ENCODE results near the gene ACTR3C. TPM values are rescaled to one million over a fixed set of nuclear protein-coding genes. Genes with fewer than 3 reads are reported as not detected.
"Not testable (repeated sequence)": the region's sequence is repeated elsewhere in the genome, so short reads cannot be mapped to it uniquely, and the experiment has no call there.

The ACTR3C gene
- total and polyA plus RNA-seq, 12 donors, result 6.6 to 50.0 (median 26.0) TPM

GRCh38 chr7:150323682-150324372, 482 bp upstream of the ACTR3C start:
- WGBS, 4 donors, result 17 to 32% (median 25%) methylated on average over 14 to 16 of the region's 16 CpGs
- no peak for TF ChIP-seq POLR2A (IDR thresholded peaks at IDR 0.05)
- TF ChIP-seq, protein P1, sequence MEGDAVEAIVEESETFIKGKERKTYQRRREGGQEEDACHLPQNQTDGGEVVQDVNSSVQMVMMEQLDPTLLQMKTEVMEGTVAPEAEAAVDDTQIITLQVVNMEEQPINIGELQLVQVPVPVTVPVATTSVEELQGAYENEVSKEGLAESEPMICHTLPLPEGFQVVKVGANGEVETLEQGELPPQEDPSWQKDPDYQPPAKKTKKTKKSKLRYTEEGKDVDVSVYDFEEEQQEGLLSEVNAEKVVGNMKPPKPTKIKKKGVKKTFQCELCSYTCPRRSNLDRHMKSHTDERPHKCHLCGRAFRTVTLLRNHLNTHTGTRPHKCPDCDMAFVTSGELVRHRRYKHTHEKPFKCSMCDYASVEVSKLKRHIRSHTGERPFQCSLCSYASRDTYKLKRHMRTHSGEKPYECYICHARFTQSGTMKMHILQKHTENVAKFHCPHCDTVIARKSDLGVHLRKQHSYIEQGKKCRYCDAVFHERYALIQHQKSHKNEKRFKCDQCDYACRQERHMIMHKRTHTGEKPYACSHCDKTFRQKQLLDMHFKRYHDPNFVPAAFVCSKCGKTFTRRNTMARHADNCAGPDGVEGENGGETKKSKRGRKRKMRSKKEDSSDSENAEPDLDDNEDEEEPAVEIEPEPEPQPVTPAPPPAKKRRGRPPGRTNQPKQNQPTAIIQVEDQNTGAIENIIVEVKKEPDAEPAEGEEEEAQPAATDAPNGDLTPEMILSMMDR (IDR thresholded peaks at IDR 0.05), result no peak
- DNase-seq, result no peak
- Histone ChIP-seq H3K9me3 (replicated peaks in 1 of 3) (no peaks in the 10 kb centered on the region), H3K4me1 (replicated peaks in 1 of 2) (peaks cover 19 to 63% of the 10 kb centered on the region in 2 donors), H3K4me3 (peak overlapping the region in 2 of 4 donors; percentile 42 to 88), H3K36me3 (replicated peaks in 1 of 2) (peaks cover 0 to 20% of the 10 kb centered on the region in 2 donors), H3K27ac (peak overlapping the region; percentile 78 to 97 (median 90)), H3K27me3 (no peaks in the 10 kb centered on the region)
- intact Hi-C loops (cut with DNase I), result no loop called here

- WGBS, 4 donors, result 49 to 58% (median 52%) methylated on average over 4 of the region's 4 CpGs
These were observed 1.1 kb downstream of the ACTR3C start for GRCh38 chr7:150322114-150322832.

DNA sequence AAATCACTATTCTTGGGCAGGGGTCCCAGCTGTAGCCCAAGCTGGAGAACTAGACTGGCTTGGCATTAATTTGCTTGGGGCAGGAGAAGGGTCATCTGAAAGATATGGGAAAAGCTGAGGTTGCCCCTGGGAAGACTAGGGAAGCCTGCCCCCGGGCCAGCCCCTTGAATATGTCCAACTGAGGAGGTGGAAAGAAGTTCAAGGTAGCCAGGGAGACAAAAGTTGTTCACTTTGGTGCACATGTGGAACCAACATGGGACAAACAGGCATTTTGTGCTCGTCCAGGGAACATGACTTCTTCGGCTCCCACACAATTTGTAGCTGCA, 1.6 kb downstream of the ACTR3C start:
- peaks cover 19 to 60% of the 10 kb centered on the region in 2 donors for H3K4me1 ChIP-seq (replicated peaks in 1 of 2)
- no peak for DNase-seq
- intact Hi-C loops (cut with DNase I), result no loop called here
- no peaks in the 10 kb centered on the region for H3K9me3 ChIP-seq (replicated peaks in 1 of 3)
- TF ChIP-seq POLR2A (IDR thresholded peaks at IDR 0.05), result no peak
- TF ChIP-seq, protein P1 (IDR thresholded peaks at IDR 0.05), result no peak
- peaks cover 0 to 7% of the 10 kb centered on the region in 2 donors for H3K36me3 ChIP-seq (replicated peaks in 1 of 2)
- H3K27ac ChIP-seq, result peak overlapping the region; percentile 6 to 97 (median 90)
- no peak overlapping the region for H3K4me3 ChIP-seq
- no peaks in the 10 kb centered on the region for H3K27me3 ChIP-seq
- 86 to 95% (median 91%) methylated on average over 3 of the region's 3 CpGs for WGBS, 4 donors

More at GRCh38 chr7:150322114-150322832, 1.1 kb downstream of the ACTR3C start:
- Histone ChIP-seq H3K9me3 (replicated peaks in 1 of 3) (no peaks in the 10 kb centered on the region), H3K4me3 (peak overlapping the region in 2 of 4 donors; percentile 42 to 88), H3K36me3 (replicated peaks in 1 of 2) (peaks cover 0 to 12% of the 10 kb centered on the region in 2 donors), H3K27ac (peak overlapping the region; percentile 78 to 97 (median 90)), H3K27me3 (no peaks in the 10 kb centered on the region), H3K4me1 (replicated peaks in 1 of 2) (peaks cover 19 to 65% of the 10 kb centered on the region in 2 donors)
- peak; percentile 73 to 94 (median 84) for DNase-seq
- intact Hi-C loops (cut with DNase I), result no loop called here
- TF ChIP-seq, protein P1 (IDR thresholded peaks at IDR 0.05), result no peak
- peak in 1 of 2 donors; percentile 60 for TF ChIP-seq POLR2A (IDR thresholded peaks at IDR 0.05)

DNA sequence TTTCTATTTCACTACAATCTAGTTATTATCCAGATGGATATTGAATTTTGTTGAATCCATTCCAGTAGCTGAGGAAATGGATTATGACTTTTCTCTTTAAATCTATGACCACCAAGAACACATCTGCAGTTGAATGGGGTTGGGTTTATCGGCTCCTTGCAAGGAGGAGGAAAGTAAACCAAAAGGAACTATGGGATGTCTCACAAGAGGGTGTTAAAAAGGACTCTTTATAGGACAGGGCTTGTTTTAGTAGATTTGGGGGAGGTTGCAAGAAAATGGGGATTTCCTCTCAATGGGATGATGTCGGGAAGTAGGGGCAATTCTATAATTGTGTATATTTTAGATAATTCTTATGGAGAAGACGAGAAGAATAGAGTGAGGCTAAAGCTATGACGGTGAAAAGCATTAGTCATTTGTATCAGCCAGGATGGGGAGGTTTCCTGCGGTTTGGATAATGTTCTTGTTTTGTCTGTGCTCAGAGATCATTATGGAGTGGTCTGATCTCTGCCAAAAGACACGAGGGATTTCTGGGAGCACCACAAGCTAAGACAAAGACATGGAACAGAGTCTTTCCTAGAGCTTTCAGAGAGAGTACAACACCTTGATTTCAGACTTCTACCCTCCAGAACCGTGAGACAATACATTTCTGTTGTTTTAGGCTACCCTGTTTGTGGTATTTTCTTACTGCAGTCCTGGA, 5.4 kb downstream of the ACTR3C start:
- Histone ChIP-seq H3K27me3 (no peaks in the 10 kb centered on the region), H3K27ac (no peak overlapping the region), H3K36me3 (replicated peaks in 1 of 2) (no peaks in the 10 kb centered on the region), H3K4me3 (no peak overlapping the region), H3K9me3 (replicated peaks in 1 of 3) (no peaks in the 10 kb centered on the region), H3K4me1 (replicated peaks in 1 of 2) (peaks cover 22 to 45% of the 10 kb centered on the region in 2 donors)
- no peak for TF ChIP-seq POLR2A (IDR thresholded peaks at IDR 0.05)
- TF ChIP-seq, protein P1 (IDR thresholded peaks at IDR 0.05), result no peak
- 69 to 76% (median 74%) methylated on average over 7 of the region's 7 CpGs for WGBS, 4 donors
- intact Hi-C loops (cut with DNase I), result no loop called here
- DNase-seq, result peak in 1 of 7 donors; percentile 1

GRCh38 chr7:150316987-150317386, 6.4 kb downstream of the ACTR3C start:
- WGBS, 4 donors, result 80 to 89% (median 89%) methylated on average over 6 of the region's 6 CpGs
- intact Hi-C loops (cut with DNase I), result not testable (repeated sequence)
- DNase-seq, result peak in 1 of 7 donors; percentile 46

More at GRCh38 chr7:150316987-150317386, 6.4 kb downstream of the ACTR3C start:
- H3K36me3 ChIP-seq (replicated peaks in 1 of 2); H3K9me3 ChIP-seq (replicated peaks in 1 of 3); H3K27me3 ChIP-seq; H3K27ac ChIP-seq; H3K4me3 ChIP-seq: not testable (repeated sequence)
- peaks cover 13 to 51% of the 10 kb centered on the region in 2 donors for H3K4me1 ChIP-seq (replicated peaks in 1 of 2)

Measured in adrenal gland (tissue), 12 donors.